GM12878 (cell line): ENCODE data around the gene SLC44A3. TPM values are rescaled to one million over a fixed set of nuclear protein-coding genes. Genes with fewer than 3 reads are reported as not detected.

ENCODE experiments used
- ATAC-seq: fragments of 200-7000 bp; cut with Tn5 transposase; 3 replicates; pipeline ENCODE4 v1.9.1; 2020; ENCODE audit warnings: mild to moderate bottlenecking, moderate library complexity
- BruUV-seq: library from RNA; stranded (reverse); fragments of 400-500 nt; replicated peaks from 2 replicates; lab custom pipeline; 2021; lab: Mats Ljungman, UMichigan
- CTCF ChIA-PET: fragments of 300-600 bp; sonication (Branson Sonifier 250); formaldehyde crosslinking; extraction: SDS; loops from one replicate; lab custom pipeline; 2021; ENCODE audit warnings: inconsistent platforms; lab: Yijun Ruan, JAX
- POLR2A ChIA-PET: fragments of 350-600 bp; formaldehyde crosslinking; extraction: SDS; loops from one replicate; lab custom pipeline; 2021; ENCODE audit warnings: inconsistent platforms; lab: Charles Lee
- RAD21 ChIA-PET: fragments of 300-600 bp; sonication (Branson Sonifier 250); formaldehyde crosslinking; loops from one replicate; lab custom pipeline; 2023; ENCODE audit warnings: antibody characterized with exemption; ENCODE audit not compliant: unreplicated experiment; lab: Charles Lee
- SMC1A ChIA-PET: fragments of 300-600 bp; sonication (Branson Sonifier 250); formaldehyde crosslinking; loops from one replicate; lab custom pipeline; 2023; ENCODE audit not compliant: unreplicated experiment, uncharacterized antibody; lab: Charles Lee
- DNase-seq: peaks from one replicate; pipeline ENCODE4 v3.0.0-alpha.2; 2011; ENCODE audit warnings: low read depth, low spot score
- FAIRE-seq: peaks from 3 replicates; lab custom pipeline; 2011; peaks lifted over from hg19 to GRCh38; lab: Jason Lieb, UNC
- H2AFZ ChIP-seq: 2 replicates; pipeline ENCODE4 v1.6.0; 2011; ENCODE audit warnings: low read depth, low read length, control low read depth; ENCODE audit not compliant: control insufficient read depth
- H3K27ac ChIP-seq: 2 replicates; pipeline ENCODE4 v1.5.1; 2011; ENCODE audit warnings: control low read depth; ENCODE audit not compliant: control insufficient read depth, insufficient read depth
- H3K27me3 ChIP-seq, 2 experiments: replicated peaks in 1 of 2; 2 replicates each; pipeline versions ENCODE4 v1.6.0 to v1.6.1; 2011; ENCODE audit warnings: low read length in 1 of 2; ENCODE audit not compliant: control insufficient read depth in 2 of 2, insufficient read depth in 2 of 2
- H3K36me3 ChIP-seq, 2 experiments: 2 replicates each; pipeline ENCODE4 v1.5.1; 2011; ENCODE audit warnings: low read length in 1 of 2; ENCODE audit not compliant: control insufficient read depth in 2 of 2, insufficient read depth in 2 of 2
- H3K4me1 ChIP-seq: 2 replicates; pipeline ENCODE4 v1.6.1; 2011; ENCODE audit warnings: mild to moderate bottlenecking, low read length, moderate library complexity, mixed read lengths; ENCODE audit not compliant: control insufficient read depth, insufficient read depth
- H3K4me2 ChIP-seq: 2 replicates; pipeline ENCODE4 v1.6.0; 2011; ENCODE audit warnings: control low read depth; ENCODE audit not compliant: control insufficient read depth, insufficient read depth
- H3K4me3 ChIP-seq: fragments of 200-600 bp; sonication (generic); 2 replicates; pipeline ENCODE4 v1.5.1; 2016
- H3K79me2 ChIP-seq: 2 replicates; pipeline ENCODE4 v1.6.0; 2011; ENCODE audit warnings: low read length; ENCODE audit not compliant: control insufficient read depth, insufficient read depth
- H3K9ac ChIP-seq: 2 replicates; pipeline ENCODE4 v1.8.0; 2011; ENCODE audit warnings: low read length, control low read depth, mixed read lengths; ENCODE audit not compliant: control insufficient read depth, insufficient read depth
- H3K9me3 ChIP-seq: replicated peaks from 3 replicates; pipeline ENCODE4 v1.5.1; 2011; ENCODE audit warnings: mild to moderate bottlenecking, low read length; ENCODE audit not compliant: control insufficient read depth, insufficient read depth
- H4K20me1 ChIP-seq: 2 replicates; pipeline ENCODE4 v1.6.0; 2011; ENCODE audit not compliant: control insufficient read depth, insufficient read depth
- ATF3 ChIP-seq: IDR thresholded peaks from 2 replicates; pipeline ENCODE4 v1.6.1; 2011; ENCODE audit warnings: low read depth, mild to moderate bottlenecking, low read length, moderate library complexity, borderline replicate concordance; ENCODE audit errors: extremely low read depth
- BACH1 ChIP-seq: fragments of 450-650 bp; IDR thresholded peaks from 2 replicates; pipeline ENCODE4 v1.6.1; 2017; ENCODE audit warnings: mild to moderate bottlenecking, borderline replicate concordance
- DPF2 ChIP-seq: fragments of 450-650 bp; IDR thresholded peaks from 2 replicates; pipeline ENCODE4 v1.6.1; 2017; ENCODE audit warnings: mild to moderate bottlenecking
- FOS ChIP-seq: IDR thresholded peaks from 3 replicates; pipeline ENCODE4 v1.6.1; 2011; ENCODE audit warnings: borderline replicate concordance; ENCODE audit not compliant: insufficient read length; ENCODE audit errors: extremely low read depth
- MYC ChIP-seq: IDR thresholded peaks from 2 replicates; pipeline ENCODE4 v1.6.1; 2011; ENCODE audit warnings: mild to moderate bottlenecking, low read length, moderate library complexity, inconsistent platforms; ENCODE audit not compliant: insufficient read depth, insufficient replicate concordance, insufficient read length, severe bottlenecking
- NR2C1 ChIP-seq: fragments of 450-650 bp; IDR thresholded peaks from 2 replicates; pipeline ENCODE4 v1.6.1; 2017; ENCODE audit warnings: antibody characterized with exemption, mild to moderate bottlenecking, moderate library complexity
- PAX8 ChIP-seq: fragments of 450-650 bp; IDR thresholded peaks from 2 replicates; pipeline ENCODE4 v1.6.1; 2017; ENCODE audit warnings: mild to moderate bottlenecking, moderate library complexity
- RELB ChIP-seq: fragments of 450-650 bp; IDR thresholded peaks from 2 replicates; pipeline ENCODE4 v1.6.1; 2017; ENCODE audit warnings: low read depth, mild to moderate bottlenecking, moderate library complexity
- SMAD1 ChIP-seq: fragments of 450-650 bp; IDR thresholded peaks from 2 replicates; pipeline ENCODE4 v1.6.1; 2018; ENCODE audit warnings: mild to moderate bottlenecking, low read depth; ENCODE audit not compliant: partially characterized antibody
- SPI1 ChIP-seq: IDR thresholded peaks from 2 replicates; pipeline ENCODE4 v1.6.1; 2011; ENCODE audit warnings: low read depth, mild to moderate bottlenecking, low read length, moderate library complexity, borderline replicate concordance; ENCODE audit not compliant: insufficient read depth
- TCF7 ChIP-seq: IDR thresholded peaks from 2 replicates; pipeline ENCODE4 v1.6.1; 2014; ENCODE audit warnings: antibody characterized with exemption, borderline replicate concordance
- ZBED1 ChIP-seq: IDR thresholded peaks from 2 replicates; pipeline ENCODE4 v1.6.1; 2016; ENCODE audit warnings: borderline replicate concordance
- ZNF207 ChIP-seq: fragments of 450-650 bp; IDR thresholded peaks from 2 replicates; pipeline ENCODE4 v1.6.1; 2014; ENCODE audit warnings: antibody characterized with exemption, mild to moderate bottlenecking, borderline replicate concordance
- ZZZ3 ChIP-seq: IDR thresholded peaks from 2 replicates; pipeline ENCODE4 v1.6.1; 2011; ENCODE audit warnings: low read depth; ENCODE audit not compliant: control insufficient read depth, insufficient read length
- WGBS: methylation state at CpG from one replicate; pipeline ENCODE4 v1.1.6; 2016; ENCODE audit warnings: low lambda C conversion rate; ENCODE audit not compliant: insufficient replicate concordance, insufficient coverage; ENCODE audit errors: missing lambda C conversion rate; 5-methylcytosine and 5-hydroxymethylcytosine counted together
- in situ Hi-C: fragments of 300-500 bp; cut with MboI; formaldehyde crosslinking; loops from 9 replicates; pipeline ENCODE4 v1.14.3; 2018; ENCODE audit warnings: mixed read lengths
- intact Hi-C: fragments of 100-400 bp; cut with micrococcal nuclease; formaldehyde crosslinking; loops from one replicate; pipeline ENCODE4 v1.14.2; 2022; ENCODE audit not compliant: unreplicated experiment
- polyA plus RNA-seq, 11 experiments: library from polyadenylated mRNA; depleted of rRNA in 4 of 11; unstranded in 6 of 11; stranded (reverse) in 5 of 11; fragments of >200 nt; fragmentation: Nextera tagmentation in 4 of 11; fragmentation: Illumina TruSeq in 1 of 11; extraction: Ambion mirVana in 4 of 11; extraction: Trizol in 1 of 11; gene quantifications; 1 replicate in 1 of 11; 2 replicates in 10 of 11; pipeline versions ENCODE4 v1.2.1 to v1.2.3, GENCODE V29; 2011 to 2016; ENCODE audit warnings: inconsistent platforms in 2 of 11, missing spikeins in 2 of 11, low read depth in 1 of 11
- total RNA-seq, 4 experiments: library from RNA; depleted of rRNA in 3 of 4; stranded (reverse); fragments of >200 nt in 3 of 4; fragmentation: Illumina TruSeq in 1 of 4; extraction: Trizol in 1 of 4; gene quantifications; 2 replicates each; pipeline versions ENCODE4 v1.2.1 to v1.2.3, GENCODE V29; 2013 to 2021

Gene SLC44A3
- total and polyA plus RNA-seq, 10 of the 15 experiments (the other 5 are each of a cell fraction or from before 2014, with no cell fraction given) = not detected

GRCh38 chr1:94878329-94878728 is 58.2 kb downstream of the SLC44A3 start:
- WGBS = 67% methylated on average over 5 of the region's 5 CpGs
- no peak for TF ChIP-seq TCF7
- TF ChIP-seq MYC = no peak
- no peak for TF ChIP-seq ZZZ3
- TF ChIP-seq, all 136 proteins: peak for 0
- DNase-seq (no peak), FAIRE-seq (no peak), ATAC-seq (no peak)
- no peaks in the 10 kb centered on the region for H3K79me2 ChIP-seq
- no peak overlapping the region for H3K27ac ChIP-seq
- ChIA-PET RAD21 (no interaction called here), SMC1A (interaction anchor here (0.6 kb wide), 1 partner anchor 401 kb away, joined by 3 read pairs; no protein-coding TSS in a partner anchor), CTCF (no interaction called here), POLR2A (no interaction called here)
- H3K4me2 ChIP-seq = no peak overlapping the region
- H3K9me3 ChIP-seq = no peaks in the 10 kb centered on the region
- H3K9ac ChIP-seq = no peak overlapping the region
- no peaks in the 10 kb centered on the region; a peak in 1 of 4 replicates for H3K27me3 ChIP-seq
- H3K36me3 ChIP-seq = no peaks in the 10 kb centered on the region
- BruUV-seq = no TSS peak
- H3K4me1 ChIP-seq = no peaks in the 10 kb centered on the region
- no peaks in the 10 kb centered on the region for H4K20me1 ChIP-seq
- in situ Hi-C loops = no loop called here
- no peak overlapping the region for H2AFZ ChIP-seq
- no peak overlapping the region for H3K4me3 ChIP-seq
- intact Hi-C loops = no loop called here

- no peak for FAIRE-seq
These were observed 63.5 kb downstream of the SLC44A3 start for GRCh38 chr1:94883691-94884090.

More at GRCh38 chr1:94883691-94884090, 63.5 kb downstream of the SLC44A3 start:
- SMC1A ChIA-PET = no interaction called here
- WGBS = 60% methylated on average over 4 of the region's 4 CpGs
- H3K27me3 ChIP-seq = no peaks in the 10 kb centered on the region
- no peak overlapping the region; the same call in 1 of the 2 replicates for H3K4me3 ChIP-seq
- H3K79me2 ChIP-seq = no peaks in the 10 kb centered on the region
- no peak overlapping the region for H3K27ac ChIP-seq
- H3K9ac ChIP-seq = no peak overlapping the region
- H3K9me3 ChIP-seq = no peaks in the 10 kb centered on the region
- no peak for TF ChIP-seq DPF2
- TF ChIP-seq SMAD1 = no peak
- no peak for TF ChIP-seq PAX8
- TF ChIP-seq SPI1 = no peak
- TF ChIP-seq BACH1 = no peak
- TF ChIP-seq ZNF207 = no peak
- no peak for TF ChIP-seq FOS
- no peak for TF ChIP-seq ZBED1
- no peak for TF ChIP-seq NR2C1
- no peak for TF ChIP-seq ATF3
- TF ChIP-seq RELB = no peak
- TF ChIP-seq, all 136 proteins: peak for 0
- peak overlapping the region; percentile 71 for H2AFZ ChIP-seq
- no peak; the same call in 2 of the 3 replicates for ATAC-seq
- no peak for DNase-seq
- no peaks in the 10 kb centered on the region for H3K4me1 ChIP-seq
- intact Hi-C loops = no loop called here
- POLR2A ChIA-PET = no interaction called here
- CTCF ChIA-PET = no interaction called here
- no TSS peak for BruUV-seq
- no peaks in the 10 kb centered on the region for H3K36me3 ChIP-seq
- no peak overlapping the region; the same call in 1 of the 2 replicates for H3K4me2 ChIP-seq
- in situ Hi-C loops = no loop called here
- no peaks in the 10 kb centered on the region for H4K20me1 ChIP-seq
- RAD21 ChIA-PET = no interaction called here
